Activated CD4-positive, alpha-beta T cell treated with anti-CD3 and anti-CD28 coated beads, Interleukin-10, Interleukin-2, amounts not matched to agents 100 ng/mL and 50 ng/mL, durations not matched to agents 16 hours and 8 hours (primary cell): ENCODE results near the gene GAS2L1.

Source experiments
- DNase-seq: peaks from one replicate; pipeline ENCODE4 v3.0.0-alpha.2; 2020

Gene GAS2L1

DNA sequence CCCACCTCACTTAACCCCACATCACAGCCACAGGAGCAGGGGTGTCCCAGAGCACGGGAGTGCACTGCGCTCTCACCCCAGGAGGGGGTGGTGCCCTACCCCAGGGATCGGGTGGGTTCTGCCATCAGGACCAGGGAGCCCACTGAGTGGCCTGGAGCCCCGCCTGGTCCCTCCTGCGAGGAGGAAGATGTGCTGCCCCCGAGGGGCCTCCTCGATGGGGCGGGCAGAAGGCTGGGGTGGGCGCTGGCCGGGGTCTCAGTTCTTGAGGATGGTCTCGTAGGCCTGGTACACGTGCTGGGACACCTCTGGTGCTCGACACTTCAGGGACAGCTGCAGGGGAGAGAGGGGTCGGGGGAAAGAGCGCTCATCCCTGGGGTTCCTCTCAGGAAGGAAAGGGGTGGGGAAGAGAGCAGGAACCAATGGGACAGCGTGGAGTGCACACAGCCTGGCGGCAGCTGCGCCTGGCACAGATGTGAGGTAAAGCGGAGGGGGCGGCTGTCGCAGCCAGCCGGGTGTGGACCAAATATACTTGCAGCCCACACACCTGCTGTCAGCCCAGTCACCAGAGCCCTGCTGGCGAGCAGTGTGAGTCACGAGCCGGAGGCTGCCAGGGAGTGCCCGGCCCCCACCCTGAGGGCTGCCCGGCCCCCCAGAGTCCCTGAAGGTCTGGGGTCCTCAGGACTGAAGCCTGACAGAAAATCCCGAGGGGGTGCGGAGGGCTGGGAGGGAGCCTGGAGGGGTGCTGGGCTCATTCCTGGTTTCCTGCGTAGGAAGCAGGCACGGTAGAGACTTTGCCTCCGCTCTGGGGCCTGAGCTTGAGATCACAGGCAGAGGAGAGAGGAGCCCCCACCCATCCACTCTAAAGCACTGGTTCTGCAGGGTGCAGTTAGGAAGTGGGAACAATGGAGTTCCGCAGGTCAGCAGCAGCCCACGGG is 22.4 kb downstream of the GAS2L1 start:
- no peak for DNase-seq

DNA sequence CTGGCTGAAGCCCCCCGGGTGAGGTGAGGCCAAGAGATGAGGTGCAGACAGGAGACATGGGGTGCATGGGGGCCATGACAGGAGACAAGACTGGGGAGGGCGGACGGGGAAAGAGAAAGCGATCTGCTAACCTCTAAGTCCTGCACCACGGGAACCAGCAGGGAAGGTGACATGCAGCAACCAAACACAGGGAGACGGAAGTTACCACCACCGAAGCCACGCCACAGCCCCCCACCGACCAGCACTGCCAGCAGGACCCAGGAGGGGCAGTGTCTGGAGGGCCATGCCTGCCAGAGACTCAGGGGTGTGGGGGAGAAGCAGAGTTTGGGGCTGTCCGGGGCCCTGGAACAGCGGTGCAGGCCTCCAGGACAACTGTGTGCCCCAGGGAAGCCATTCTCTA is 23.1 kb downstream of the GAS2L1 start:
- DNase-seq, result no peak

DNA sequence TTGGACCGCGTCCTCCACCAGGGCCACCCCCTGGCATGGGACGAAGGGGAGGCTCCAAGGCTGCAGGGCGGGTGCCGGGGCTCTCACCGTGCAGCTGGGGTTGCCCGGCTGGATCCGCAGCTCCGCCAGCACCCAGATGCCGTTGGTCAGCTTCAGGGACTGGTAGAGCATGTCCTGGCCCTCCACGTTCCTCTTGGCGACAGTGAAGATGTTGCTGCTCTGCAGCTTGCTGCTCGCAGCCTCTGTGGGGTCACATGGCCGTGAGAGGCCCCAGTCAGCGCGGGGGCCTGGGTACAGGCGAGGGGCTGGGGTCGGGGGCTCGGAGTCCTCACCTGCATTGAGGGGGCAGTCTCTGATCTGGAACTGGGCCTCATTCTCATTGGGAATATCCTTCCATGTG is 23.8 kb downstream of the GAS2L1 start:
- no peak for DNase-seq

DNA sequence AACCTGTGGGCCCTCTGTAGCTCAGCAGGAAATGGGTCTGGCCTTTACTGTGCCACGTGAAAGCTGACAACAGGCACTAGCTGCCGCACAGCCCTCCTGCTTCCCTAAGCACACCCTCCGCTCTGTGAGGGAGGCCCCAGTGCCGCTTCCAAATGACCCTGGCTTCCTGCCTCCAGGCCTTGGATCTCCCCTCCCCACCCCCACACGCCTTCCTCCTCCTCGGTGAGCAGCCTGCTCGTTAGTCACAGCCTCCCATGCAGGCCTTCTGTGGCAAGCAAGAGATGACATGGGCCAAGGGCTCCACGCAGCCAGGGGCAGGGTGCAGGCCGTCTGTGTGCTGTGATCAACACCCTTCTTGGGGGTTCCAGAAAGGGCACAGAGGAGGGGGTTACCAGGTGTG is 24.3 kb downstream of the GAS2L1 start:
- no peak for DNase-seq

DNA sequence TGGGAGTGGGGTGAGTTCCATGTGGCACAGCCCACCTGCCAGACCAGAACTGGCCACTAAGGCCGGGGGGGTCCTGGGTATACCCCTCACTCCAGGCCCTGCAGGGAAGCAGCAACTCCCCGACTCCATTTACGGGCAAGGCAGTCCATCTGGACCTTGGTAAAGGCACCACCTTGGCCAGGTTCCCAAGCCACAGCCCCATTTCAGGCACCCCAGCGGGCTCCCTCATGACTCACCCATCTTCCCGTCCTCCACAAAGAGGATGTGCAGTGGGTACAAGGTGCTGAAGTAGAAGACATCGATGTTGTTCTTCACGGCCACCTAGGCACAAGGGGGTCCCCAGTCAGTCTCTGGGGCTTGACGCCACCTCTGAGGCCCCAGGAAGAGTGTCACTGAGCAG is 24.8 kb downstream of the GAS2L1 start:
- DNase-seq, result no peak

DNA sequence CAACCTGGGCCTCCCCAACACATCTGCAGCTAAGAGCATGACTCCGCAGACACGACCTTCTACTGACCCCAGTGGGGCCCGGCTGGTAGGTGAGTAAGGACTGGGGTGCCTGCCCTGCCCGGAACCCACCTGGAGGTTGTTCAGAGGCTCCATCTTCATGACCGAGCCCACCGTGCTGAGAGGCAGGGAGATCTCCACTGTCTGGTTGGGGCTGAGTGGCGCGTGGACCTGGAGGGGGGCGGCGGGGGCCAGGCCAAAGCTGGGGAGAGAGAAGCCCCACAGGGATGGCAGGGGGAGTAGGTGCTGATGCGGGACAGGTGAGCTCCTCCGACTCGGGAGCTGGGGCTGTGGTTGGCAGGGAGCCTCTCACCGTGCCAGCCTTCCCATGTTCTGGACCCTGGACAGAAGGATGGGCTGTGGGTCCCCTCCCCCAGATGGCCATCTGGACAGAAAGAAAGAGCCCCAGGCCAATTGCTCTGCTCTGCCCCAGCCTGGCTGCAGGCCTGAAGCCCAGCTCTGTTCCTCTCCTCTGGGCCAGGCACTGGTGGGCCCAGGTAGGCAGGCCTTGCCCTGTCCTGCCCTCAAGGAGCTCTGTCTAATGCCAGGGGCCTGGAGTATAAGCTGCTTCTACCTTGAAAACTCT is 25.3 kb downstream of the GAS2L1 start:
- no peak for DNase-seq

DNA sequence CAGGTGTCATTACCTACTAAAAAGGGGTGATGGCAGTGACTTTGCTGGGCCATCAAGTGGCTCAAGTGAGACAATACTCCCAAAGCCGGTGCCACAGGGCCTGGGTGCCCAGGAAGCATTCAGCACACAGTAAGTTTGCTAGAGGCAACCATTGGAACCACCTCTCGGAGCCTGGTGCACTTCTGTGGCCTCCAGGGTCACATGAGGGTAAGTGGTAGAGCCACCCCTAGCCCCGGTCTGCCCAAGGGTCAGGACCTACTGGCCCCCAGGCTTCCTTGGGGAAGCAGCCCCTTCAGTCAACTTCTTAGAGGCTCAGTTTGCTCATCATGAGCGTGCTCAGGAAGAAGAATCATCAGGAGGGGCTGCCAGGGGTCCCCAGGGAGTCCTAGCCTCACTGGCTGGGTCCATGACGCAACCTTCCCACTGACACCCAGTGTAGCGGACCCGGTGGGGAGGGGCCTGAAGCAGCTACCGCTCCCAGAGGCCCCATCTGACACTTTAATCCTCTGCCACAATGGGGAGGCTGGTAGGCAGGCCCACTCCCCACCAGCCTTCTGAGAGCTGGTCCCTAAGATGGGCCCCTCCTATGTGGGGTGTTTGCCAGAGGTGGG is 26.5 kb downstream of the GAS2L1 start:
- DNase-seq, result no peak

DNA sequence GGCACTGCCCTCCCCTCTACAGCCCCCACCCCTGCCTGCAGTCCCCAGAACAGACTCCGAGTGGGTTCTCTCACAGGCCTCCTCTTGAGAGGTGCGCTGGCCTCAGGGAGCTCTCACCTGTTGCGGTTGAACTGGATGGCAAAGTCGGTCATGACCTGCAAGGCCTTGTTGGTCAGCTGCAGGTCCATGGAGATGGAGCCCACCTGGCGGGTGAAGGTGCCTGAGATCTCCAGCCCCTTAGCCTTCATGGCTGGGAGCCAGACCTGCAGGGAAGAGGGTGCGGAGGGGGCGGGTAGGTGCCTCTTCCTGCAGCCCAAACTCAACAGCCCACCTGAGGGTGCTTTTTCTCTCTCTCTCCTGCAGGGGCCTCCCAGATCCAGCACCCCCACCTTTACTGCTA is 27.7 kb downstream of the GAS2L1 start:
- DNase-seq, result no peak

DNA sequence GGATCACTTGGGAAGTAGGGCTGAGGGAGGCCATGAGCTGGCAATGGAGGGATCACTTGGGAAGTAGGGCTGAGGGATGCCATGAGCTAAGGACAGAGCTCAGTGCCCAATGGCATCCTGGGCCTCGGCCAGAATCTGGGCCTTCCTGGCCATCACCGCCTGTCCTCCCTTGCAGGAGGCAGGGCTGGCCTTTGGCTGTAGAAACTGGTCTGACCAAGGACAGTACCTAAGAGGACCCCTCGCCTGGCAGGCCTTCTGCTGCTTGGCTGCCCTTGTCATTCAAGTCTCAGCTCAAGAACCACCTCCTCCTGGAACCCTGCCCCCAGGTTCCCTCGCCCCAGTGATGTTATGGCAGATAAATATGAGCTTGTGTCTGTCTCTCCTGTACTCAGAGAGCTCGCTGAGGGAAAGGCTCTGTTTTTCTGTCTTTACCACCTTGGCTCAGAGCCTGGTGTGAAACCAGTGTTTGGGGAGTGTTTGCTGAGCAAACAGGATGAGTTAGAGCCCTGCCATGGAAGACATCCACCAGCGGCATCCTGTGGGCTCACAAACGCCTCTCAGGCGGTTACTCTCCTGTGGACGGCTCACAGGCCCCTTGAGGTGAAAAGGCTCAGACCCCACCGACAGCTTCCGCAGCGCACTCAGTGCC is 28.4 kb downstream of the GAS2L1 start:
- no peak for DNase-seq

DNA sequence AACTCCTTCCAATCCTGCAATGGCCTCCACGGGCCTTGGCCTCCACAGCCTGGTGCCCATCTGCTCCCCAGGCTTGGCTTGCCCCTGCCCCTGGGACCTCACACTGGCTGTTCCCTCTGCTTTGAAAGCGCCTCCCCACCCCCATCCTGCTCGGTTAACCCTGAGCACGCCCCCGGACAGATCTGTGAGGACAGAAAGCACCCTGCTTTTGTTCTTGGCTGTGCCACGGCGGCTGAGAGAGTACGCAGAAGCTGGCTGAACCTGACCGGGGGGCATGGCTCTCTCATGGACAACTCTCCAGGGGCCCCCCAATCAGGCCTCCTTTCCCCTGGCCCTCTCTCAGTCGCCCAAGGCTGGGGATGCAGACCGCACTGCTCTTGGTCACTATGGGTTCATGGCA is 29.2 kb downstream of the GAS2L1 start:
- DNase-seq, result no peak

DNA sequence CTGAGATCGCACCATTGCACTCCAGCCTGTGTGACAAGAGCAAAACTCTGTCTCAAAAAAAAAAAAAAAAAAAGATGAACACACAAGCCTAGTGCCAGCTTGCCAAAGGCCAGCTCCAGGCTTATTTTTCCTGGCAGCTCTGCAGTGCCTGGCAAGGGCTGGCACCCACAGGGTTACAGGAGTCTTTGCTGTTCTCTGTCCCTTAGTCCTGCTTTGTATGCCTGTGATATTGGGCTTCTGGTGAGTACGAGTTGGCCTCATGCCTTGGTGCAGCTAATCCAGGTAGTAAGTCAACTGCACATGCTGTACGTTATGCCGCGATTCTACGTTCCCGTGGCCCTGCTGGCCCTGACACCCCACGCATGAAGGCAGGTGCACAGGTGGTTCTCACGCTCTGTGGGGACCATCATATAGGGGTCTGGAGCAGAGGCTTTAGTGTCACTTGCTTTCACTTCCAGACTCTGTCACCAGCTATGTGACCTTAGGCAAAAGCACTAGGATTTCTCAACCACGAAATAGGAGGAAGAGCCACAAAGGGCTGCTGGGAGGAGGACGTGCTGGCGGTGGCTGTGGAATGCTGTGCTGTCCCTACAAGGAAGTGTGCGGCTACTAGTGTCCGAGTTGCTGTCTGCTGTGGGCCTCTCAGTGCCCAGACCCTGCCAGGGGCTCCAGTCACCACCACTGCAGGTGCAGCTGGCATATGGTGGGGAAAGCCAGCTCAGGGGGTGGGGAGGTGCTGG is 30.5 kb downstream of the GAS2L1 start:
- no peak for DNase-seq

DNA sequence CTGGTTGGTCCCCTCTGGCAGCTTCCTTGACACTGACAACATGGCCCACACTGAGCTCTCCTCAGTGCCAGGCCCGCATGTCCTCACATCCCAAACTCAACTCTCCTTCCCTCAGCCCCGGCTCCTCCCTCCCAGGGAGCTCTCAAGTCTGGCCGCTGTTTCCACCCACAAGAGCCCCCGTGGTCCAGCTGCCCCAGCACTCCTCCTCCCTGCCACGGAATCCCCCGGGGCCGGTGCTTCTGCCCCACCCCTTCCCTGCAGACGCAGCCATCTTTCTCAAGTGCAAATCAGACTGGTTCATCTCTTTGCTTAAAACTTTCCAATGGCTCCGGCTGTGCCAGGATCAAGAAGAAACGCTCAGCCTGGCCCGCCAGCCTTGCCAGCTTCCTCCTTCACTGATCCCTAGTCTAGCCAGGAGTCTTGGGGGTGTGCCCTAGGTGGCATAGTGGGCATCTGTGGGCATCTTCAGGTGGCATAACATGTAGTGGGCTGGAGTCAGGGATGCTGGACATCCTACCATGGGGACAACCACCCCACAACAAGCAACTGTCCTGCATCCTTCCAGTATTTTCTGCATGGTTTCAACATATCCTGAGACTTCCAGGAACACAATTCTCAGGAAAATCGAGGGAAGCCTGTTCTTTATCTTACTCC is 31.3 kb downstream of the GAS2L1 start:
- DNase-seq, result no peak

DNA sequence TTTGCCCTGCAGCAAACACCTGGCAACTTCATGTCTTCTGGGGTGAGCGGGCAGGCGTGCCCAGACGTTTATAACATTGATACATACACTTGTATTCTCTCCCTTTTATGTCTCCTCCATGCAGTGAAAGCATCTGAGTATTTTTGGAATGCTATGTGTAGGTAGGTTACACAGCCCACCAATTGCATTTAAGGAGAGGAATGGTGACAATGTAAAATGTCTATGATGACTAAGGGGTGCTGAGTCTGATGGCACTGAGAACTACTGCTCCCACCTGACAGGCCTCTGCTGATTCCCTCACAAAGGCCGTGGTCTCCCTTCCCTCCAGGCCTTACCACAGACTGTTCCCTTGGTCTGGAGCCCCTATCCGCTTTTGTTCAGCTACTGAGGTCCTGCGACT is 31.9 kb downstream of the GAS2L1 start:
- DNase-seq, result no peak

DNA sequence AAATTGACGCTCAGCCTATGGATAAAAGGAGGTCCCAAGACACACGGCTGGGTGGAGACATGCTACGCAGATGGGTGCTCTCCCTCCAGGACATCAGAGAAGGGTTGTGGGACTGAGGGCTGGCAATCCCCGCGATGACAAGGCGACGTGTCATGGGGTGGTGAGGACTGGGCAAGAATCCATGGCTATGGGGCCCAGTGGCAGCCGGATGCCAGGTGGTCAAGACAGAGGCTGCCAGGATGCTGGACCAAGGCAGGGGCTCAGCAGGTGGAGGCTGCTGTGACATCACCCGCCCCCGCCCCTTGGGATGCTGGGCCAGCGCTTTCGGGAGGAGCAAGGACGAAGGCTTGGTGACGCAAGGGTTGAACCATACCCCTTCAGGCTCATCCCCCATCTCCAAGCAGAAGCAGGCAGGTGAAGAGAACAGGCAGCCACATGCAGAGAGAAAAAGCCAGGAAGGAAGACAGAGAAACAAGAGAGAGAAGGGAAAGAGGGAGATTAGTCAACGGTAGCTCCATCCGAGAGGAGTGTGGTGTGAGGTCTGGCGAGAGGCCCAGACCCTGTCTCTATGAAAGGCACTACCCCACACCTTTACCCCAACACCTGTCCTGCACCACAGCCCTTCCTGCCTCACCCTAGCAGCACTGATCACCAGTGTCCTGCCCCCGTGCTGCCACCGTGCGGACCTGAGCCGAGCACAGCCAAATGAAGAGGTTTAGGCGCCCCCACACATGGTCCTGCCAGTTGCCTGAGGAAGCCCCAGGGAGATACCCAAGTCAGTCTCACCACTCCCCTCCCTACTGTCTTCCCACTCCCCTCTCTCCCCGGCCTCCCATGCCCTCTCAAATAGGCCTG is 33.2 kb downstream of the GAS2L1 start:
- DNase-seq, result no peak

DNA sequence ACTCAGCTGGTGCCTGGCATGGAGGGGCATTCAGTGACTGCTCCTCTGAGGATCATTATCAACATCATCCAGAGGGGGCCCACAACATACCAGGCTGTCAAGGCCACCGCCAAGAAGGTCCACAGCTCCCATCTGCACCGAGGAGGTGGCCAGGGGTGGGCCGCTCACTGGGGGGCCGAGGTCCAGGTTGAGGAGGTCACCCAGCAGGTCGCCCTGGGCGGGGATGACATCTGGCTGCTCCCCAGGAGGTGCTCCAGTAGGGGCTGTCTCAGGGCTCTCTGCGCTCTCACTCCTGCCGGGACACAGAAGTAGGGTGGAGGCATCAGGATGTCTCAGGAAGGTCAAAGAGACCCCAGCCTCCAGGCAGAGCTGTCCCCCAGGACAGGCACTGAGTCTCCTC is 34.1 kb downstream of the GAS2L1 start:
- no peak for DNase-seq

DNA sequence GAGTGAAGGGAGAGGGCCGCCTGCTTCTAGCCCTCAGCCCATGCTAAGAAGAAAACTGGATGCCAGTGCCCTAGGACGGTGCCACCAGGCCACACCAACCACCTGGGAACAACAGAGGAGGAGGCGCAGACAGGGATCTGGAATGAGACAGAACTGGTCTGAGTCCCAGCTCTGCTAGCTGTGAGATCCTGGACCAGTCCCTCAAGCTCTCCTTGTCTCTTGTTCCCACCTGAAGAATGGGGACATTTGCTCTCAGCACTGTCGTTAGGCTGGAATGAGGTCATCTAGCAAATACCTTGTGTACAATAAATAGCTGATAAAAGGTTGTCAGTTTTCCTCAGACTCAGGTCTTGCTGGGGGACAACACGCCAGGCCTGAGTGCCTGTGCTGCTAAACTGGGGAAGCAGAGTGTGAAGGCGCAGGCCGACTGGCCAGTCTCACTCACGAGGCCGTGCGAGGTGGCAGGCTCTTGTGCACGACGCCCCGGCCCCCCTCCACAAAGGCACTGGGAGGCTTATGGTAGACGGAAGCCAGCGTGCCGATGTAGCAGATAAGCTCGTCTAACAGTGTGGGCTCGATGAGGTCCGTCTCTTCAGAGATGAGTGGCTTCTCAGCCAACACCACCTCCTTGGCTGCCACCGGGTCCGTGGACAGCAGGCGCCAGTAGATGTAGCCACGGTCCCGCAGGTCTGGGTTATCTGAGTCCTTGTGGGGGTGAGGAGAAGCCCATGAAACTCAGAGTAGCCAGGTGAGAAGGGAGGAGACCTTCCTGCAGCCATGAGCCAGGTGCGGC is 34.8 kb downstream of the GAS2L1 start:
- no peak for DNase-seq

DNA sequence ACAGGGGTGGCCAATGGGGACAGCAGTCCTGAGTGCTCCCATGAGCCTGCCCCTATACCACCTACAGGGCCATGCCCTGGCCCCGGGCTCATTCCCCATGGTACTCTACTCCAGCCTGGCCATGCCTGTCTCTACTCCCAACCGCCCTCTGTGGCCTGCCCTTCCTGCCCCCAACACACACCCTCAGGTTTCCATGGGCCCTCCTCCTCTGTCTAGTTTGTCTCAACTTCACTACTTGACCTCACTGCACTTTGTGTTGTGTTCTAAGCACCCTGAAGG is 35.3 kb downstream of the GAS2L1 start:
- no peak for DNase-seq

DNA sequence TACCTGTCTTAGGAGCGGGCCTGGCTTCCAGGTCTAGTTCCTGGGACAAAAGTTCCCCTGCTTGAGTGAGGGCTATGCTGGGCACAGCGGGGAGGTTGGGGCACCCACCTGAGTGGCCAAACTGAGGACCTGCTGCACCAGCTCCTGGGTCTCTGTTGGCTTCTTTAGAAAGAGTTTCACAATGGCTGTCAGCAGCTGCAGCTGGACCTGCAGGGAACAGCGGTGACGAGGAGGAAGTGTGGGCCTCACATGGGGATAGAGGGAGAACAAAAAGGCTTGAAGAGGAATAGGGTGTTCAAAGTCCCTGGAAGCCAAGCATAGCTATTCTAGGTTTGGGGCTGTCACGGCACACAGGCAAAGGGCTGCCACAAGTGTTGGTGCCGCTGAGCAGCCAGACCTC is 35.7 kb downstream of the GAS2L1 start:
- DNase-seq, result no peak

DNA sequence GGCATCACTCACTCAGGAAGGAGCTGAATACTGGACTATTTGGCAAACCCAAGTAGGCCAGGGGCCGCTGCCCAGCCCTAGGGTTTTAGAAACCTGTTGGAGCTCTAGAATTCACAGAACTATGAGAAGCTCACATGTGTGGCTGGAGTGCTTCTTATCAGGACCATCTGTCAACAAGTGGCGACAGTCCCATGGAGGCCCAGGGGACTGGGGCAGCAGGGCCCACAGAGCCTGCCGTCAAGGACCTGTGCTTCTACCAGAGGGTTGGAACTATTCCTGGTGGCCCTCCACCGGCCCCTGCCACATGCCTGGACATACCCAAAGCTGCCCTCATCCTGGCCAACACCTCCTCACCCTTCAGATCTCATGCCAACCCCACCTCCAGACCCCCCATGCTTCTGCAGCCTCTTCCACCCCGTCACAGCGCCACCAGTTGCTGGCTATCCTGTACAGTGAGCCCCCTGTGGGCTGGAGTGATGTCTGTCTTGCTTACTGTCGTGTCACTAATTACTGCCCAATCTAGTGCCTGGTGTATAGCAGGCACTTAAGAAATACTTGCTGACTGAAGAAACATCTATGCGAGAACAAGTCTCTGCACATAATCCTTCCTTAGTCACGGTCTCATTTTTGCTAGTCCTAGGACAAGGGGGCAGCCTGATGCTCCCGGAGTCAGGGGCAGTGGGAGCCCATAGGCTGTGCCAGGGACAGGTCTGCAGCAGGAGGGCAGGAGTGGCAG is 36.3 kb downstream of the GAS2L1 start:
- no peak for DNase-seq

DNA sequence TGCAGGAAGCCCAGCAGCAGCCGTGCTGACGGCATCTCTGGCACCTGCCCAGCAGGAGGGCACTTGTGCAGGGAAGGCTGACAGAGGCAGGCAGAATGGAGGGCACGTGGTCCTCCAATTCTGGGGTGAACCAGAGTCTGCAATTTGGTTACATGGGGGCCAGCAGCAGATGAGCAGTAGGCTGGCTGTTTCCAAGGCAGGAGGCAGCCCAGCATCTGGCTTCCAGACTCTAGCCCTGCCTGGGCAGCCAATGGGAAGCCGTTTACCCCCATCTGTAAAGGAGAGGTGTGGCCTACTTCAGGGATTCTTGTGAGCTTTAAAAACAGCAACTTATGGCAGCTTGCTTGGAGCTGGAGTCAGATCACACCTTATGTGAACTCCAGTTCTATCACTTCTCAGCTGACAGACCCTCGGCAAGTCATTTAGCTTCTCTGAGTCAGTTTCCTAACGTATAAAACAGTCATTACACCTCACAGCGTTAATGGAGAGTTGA is 36.9 kb downstream of the GAS2L1 start:
- DNase-seq, result peak; percentile 59
